ENCODE data around the gene MACO1. TPM values are rescaled to one million over a fixed set of nuclear protein-coding genes. Genes with fewer than 3 reads are reported as not detected.

Gene MACO1
- total and polyA plus RNA-seq, 9 of the 15 experiments (the other 6 are each of a cell fraction or from before 2014, with no cell fraction given): 4.6 to 28.4 (median 21.7) TPM

GRCh38 chr1:25543425-25544242 lies 112.9 kb downstream of the MACO1 start, which contains the start of gene LDLRAP1 (continued):
- TF ChIP-seq MAZ (CRISPR knock-in tag; conservative IDR thresholded peaks at IDR 0.05 in 1 of 2, IDR thresholded peaks at IDR 0.05 in 1 of 2): no peak; a peak in 2 of 4 replicates
- no peak for TF ChIP-seq RAD21 (CRISPR knock-in tag; conservative IDR thresholded peaks at IDR 0.05 in 1 of 2, IDR thresholded peaks at IDR 0.05 in 1 of 2)
- no peak for TF ChIP-seq CCAR2 (IDR thresholded peaks at IDR 0.05; ENCODE audit: low read depth, low read length)
- TF ChIP-seq ZEB2 (IDR thresholded peaks at IDR 0.05): no peak
- no peak for TF ChIP-seq NFE2 (IDR thresholded peaks at IDR 0.05; ENCODE audit: low read depth)
- TF ChIP-seq SFPQ (IDR thresholded peaks at IDR 0.05; ENCODE audit: low read depth, low read length): no peak
- no peak for TF ChIP-seq ZHX1 (conservative IDR thresholded peaks at IDR 0.05; ENCODE audit: low read length)
- TF ChIP-seq ZKSCAN3 (CRISPR knock-in tag; IDR thresholded peaks at IDR 0.05): no peak
- no peak for TF ChIP-seq TGIF2 (CRISPR knock-in tag; IDR thresholded peaks at IDR 0.05)
- no peak for TF ChIP-seq FOS (IDR thresholded peaks at IDR 0.05; ENCODE audit: extremely low read depth, insufficient read length)
- TF ChIP-seq ZNF707 (CRISPR knock-in tag; conservative IDR thresholded peaks at IDR 0.05): no peak
- no peak for TF ChIP-seq KAT2B (IDR thresholded peaks at IDR 0.05; ENCODE audit: low read depth, low read length)
- no peak for TF ChIP-seq PHB2 (IDR thresholded peaks at IDR 0.05; ENCODE audit: low read depth)
- TF ChIP-seq HMG20B (CRISPR knock-in tag; IDR thresholded peaks at IDR 0.05): no peak

Data from K562 (cell line).